B cell (primary cell): ENCODE data around the gene WBP1L.

Source experiments
- EZH2 ChIP-seq: IDR thresholded peaks from 2 replicates; pipeline ENCODE4 v1.6.1; 2012; ENCODE audit warnings: borderline replicate concordance, low read depth, mild to moderate bottlenecking, moderate library complexity, low read length; ENCODE audit not compliant: insufficient read depth, poor library complexity, severe bottlenecking
- TF ChIP-seq, protein P1 (sequence below): fragments of 200-600 bp; IDR thresholded peaks from one replicate; pipeline ENCODE4 v1.8.0; 2022; ENCODE audit warnings: antibody characterized with exemption, mild to moderate bottlenecking

DNA sequence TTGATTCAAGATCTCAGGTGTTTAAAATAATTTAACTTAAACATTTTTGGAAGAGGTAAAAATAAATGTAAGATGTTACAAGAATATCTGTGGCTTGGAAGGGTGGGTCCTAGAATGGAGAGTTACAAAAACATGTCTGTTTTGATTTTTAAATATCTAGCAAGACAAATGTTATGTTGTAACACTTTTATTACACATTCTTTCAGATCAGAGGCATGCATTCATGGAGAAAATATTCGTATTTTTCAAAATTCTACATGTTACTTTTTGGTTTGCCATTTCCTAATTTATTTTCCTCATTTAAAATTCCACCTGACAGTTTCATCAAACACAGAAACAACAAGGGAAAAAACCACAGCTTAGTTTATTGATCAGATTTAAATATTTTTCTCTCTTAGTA lies 10.0 kb downstream of the WBP1L start:
- TF ChIP-seq, protein P1, sequence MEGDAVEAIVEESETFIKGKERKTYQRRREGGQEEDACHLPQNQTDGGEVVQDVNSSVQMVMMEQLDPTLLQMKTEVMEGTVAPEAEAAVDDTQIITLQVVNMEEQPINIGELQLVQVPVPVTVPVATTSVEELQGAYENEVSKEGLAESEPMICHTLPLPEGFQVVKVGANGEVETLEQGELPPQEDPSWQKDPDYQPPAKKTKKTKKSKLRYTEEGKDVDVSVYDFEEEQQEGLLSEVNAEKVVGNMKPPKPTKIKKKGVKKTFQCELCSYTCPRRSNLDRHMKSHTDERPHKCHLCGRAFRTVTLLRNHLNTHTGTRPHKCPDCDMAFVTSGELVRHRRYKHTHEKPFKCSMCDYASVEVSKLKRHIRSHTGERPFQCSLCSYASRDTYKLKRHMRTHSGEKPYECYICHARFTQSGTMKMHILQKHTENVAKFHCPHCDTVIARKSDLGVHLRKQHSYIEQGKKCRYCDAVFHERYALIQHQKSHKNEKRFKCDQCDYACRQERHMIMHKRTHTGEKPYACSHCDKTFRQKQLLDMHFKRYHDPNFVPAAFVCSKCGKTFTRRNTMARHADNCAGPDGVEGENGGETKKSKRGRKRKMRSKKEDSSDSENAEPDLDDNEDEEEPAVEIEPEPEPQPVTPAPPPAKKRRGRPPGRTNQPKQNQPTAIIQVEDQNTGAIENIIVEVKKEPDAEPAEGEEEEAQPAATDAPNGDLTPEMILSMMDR: no peak
- TF ChIP-seq EZH2: no peak
